GM23338 (cell line): ENCODE data around the gene MICAL2. TPM values are rescaled to one million over a fixed set of nuclear protein-coding genes. Genes with fewer than 3 reads are reported as not detected.

Experiments
- ATAC-seq: fragments of 200-7000 bp; cut with Tn5 transposase; 3 replicates; pipeline ENCODE4 v1.9.1; 2020
- DNase-seq: peaks from one replicate; pipeline ENCODE4 v3.0.0-alpha.2; 2015; ENCODE audit warnings: low spot score
- H2AFZ ChIP-seq: fragments of 200-600 bp; sonication (generic); 2 replicates; pipeline ENCODE4 v1.8.0; 2016; ENCODE audit warnings: antibody characterized with exemption, mild to moderate bottlenecking, moderate library complexity
- H3F3A ChIP-seq: fragments of 200-600 bp; sonication (generic); replicated peaks from 2 replicates; pipeline ENCODE4 v1.8.0; 2017; ENCODE audit warnings: antibody characterized with exemption, mixed run types, low read depth
- H3K27ac ChIP-seq: fragments of 200-600 bp; sonication (generic); 2 replicates; pipeline ENCODE4 v1.6.1; 2016; ENCODE audit warnings: low read depth
- H3K27me3 ChIP-seq: fragments of 200-600 bp; sonication (generic); 2 replicates; pipeline ENCODE4 v1.8.0; 2016; ENCODE audit warnings: mild to moderate bottlenecking, mixed run types, moderate library complexity; ENCODE audit not compliant: insufficient read depth
- H3K36me3 ChIP-seq: fragments of 200-600 bp; sonication (generic); 2 replicates; pipeline ENCODE4 v1.8.0; 2016; ENCODE audit warnings: mild to moderate bottlenecking; ENCODE audit not compliant: insufficient read depth
- H3K4me1 ChIP-seq: fragments of 200-600 bp; sonication (generic); 2 replicates; pipeline ENCODE4 v1.8.0; 2016; ENCODE audit warnings: mild to moderate bottlenecking, moderate library complexity; ENCODE audit not compliant: insufficient read depth
- H3K4me2 ChIP-seq: fragments of 200-600 bp; sonication (generic); 2 replicates; pipeline ENCODE4 v1.7.1; 2017; ENCODE audit warnings: mixed run types
- H3K4me3 ChIP-seq: fragments of 200-600 bp; sonication (generic); 2 replicates; pipeline ENCODE4 v1.6.1; 2016; ENCODE audit warnings: mixed run types
- H3K79me2 ChIP-seq: fragments of 200-600 bp; sonication (generic); replicated peaks from 2 replicates; pipeline ENCODE4 v1.8.0; 2017; ENCODE audit warnings: mild to moderate bottlenecking; ENCODE audit not compliant: insufficient read depth
- H3K9me2 ChIP-seq: fragments of 200-600 bp; sonication (generic); 2 replicates; pipeline ENCODE4 v1.8.0; 2017; ENCODE audit not compliant: insufficient read depth
- H4K20me1 ChIP-seq: fragments of 200-600 bp; sonication (generic); replicated peaks from 2 replicates; pipeline ENCODE4 v1.8.0; 2017; ENCODE audit warnings: mild to moderate bottlenecking; ENCODE audit not compliant: insufficient read depth
- H3K27ac Mint-ChIP-seq: 2 replicates; pipeline ENCODE4 v1.8.0; 2020; ENCODE audit warnings: inconsistent platforms, mild to moderate bottlenecking, moderate library complexity, mixed read lengths
- H3K27me3 Mint-ChIP-seq: 3 replicates; pipeline ENCODE4 v1.8.0; 2022; ENCODE audit warnings: low read depth, mild to moderate bottlenecking, moderate library complexity, mixed read lengths, inconsistent platforms; ENCODE audit not compliant: insufficient read depth, poor library complexity
- H3K36me3 Mint-ChIP-seq: 3 replicates; pipeline ENCODE4 v1.8.0; 2021; ENCODE audit warnings: low read depth, mild to moderate bottlenecking, inconsistent platforms, moderate library complexity, mixed read lengths
- H3K4me1 Mint-ChIP-seq: 3 replicates; pipeline ENCODE4 v1.8.0; 2020; ENCODE audit warnings: mild to moderate bottlenecking, inconsistent platforms, mixed read lengths
- H3K4me3 Mint-ChIP-seq: 3 replicates; pipeline ENCODE4 v1.8.0; 2021; ENCODE audit warnings: moderate library complexity, mild to moderate bottlenecking, inconsistent platforms, mixed read lengths
- H3K9me3 Mint-ChIP-seq: 3 replicates; pipeline ENCODE4 v1.8.0; 2020; ENCODE audit warnings: moderate library complexity, mild to moderate bottlenecking, inconsistent platforms, mixed read lengths
- EZH2 ChIP-seq: fragments of 200-600 bp; sonication (generic); IDR thresholded peaks from one replicate; pipeline ENCODE4 v1.8.0; 2017; ENCODE audit warnings: antibody characterized with exemption, mild to moderate bottlenecking, low read depth; ENCODE audit not compliant: unreplicated experiment
- NANOG ChIP-seq: IDR thresholded peaks from 2 replicates; pipeline ENCODE4 v1.6.1; 2016; ENCODE audit warnings: antibody characterized with exemption, borderline replicate concordance
- POLR2AphosphoS5 ChIP-seq: IDR thresholded peaks from 2 replicates; pipeline ENCODE4 v1.6.1; 2016; ENCODE audit warnings: antibody characterized with exemption, low read depth
- STAT1 ChIP-seq: IDR thresholded peaks from one replicate; pipeline ENCODE4 v1.6.1; 2016; ENCODE audit warnings: antibody characterized with exemption; ENCODE audit not compliant: unreplicated experiment
- ZNF462 ChIP-seq: fragments of 250-450 bp; sonication (Bioruptor Pico); IDR thresholded peaks from 2 replicates; pipeline ENCODE4 v1.5.0; 2020; ENCODE audit warnings: mild to moderate bottlenecking, moderate library complexity
- polyA plus RNA-seq: library from polyadenylated mRNA; unstranded; fragments of >200 nt; fragmentation: Nextera tagmentation; extraction: Ambion mirVana; gene quantifications from 2 replicates; pipeline ENCODE4 v1.2.1, GENCODE V29; 2016
- total RNA-seq: library from RNA; depleted of rRNA; stranded (reverse); fragments of >200 nt; shearing (Covaris generic); gene quantifications from 2 replicates; pipeline ENCODE4 v1.2.3, GENCODE V29; 2014
- TF ChIP-seq, protein P1 (sequence below), 2 experiments: fragments of 200-600 bp in 1 of 2; sonication (generic) in 1 of 2; conservative IDR thresholded peaks; 2 replicates each; pipeline versions ENCODE4 v1.5.1 to v1.6.1; 2016 to 2017; ENCODE audit warnings: antibody characterized with exemption in 2 of 2, low read depth in 2 of 2, mild to moderate bottlenecking in 2 of 2, moderate library complexity in 1 of 2

Gene MICAL2
- total and polyA plus RNA-seq, 2 experiments from 2014 or later, result 0.66 to 1.4 TPM

DNA sequence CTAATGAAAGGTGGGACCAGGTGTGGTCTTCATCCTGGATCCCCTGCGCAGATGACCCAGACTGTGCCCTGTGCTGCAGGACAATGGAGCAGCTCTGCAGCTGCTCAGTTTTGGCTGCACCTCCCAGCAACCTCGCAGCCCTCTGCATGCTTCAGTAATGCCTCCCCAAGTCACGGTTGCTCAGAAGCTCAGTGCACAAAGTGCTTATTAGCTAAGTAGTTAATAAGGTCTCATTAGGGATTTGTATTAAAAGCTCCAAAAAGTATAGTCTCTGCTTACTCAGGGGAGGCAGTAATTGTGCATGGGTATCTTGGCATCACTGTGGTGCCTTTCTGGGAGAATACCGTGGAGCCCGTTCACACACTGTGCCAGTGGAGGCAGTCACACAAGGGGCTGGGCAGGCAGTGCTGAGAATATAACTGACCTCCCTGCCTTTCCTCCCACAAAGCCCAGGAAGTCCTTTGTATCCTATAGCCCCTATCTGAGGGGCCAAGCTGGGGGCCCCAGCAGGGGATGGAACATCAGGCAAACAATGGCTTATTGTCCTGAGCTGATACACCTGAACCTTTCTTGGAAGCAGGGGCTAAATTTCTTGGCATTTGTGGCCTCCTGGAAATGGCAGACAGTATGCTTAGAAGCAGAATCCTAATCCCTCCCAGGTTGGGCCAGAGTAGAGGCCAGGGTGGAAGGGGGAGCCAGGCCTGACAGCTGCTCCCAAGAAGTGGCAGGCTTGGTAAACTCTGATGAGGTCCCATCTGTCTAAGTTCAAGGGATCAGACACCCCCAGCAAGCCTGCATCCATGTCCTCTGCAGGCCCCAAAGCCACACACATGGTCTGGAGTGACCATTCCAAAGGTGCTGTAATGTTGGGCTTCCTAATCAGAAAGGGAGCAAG, 141.5 kb downstream of the MICAL2 start:
- Histone ChIP-seq H2AFZ (peak overlapping the region; percentile 38; the same call in 1 of the 2 replicates), H3K4me1 (peaks cover 5% of the 10 kb centered on the region), H3F3A (no peaks in the 10 kb centered on the region), H3K27me3 (no peaks in the 10 kb centered on the region), H3K4me2 (no peak overlapping the region; the same call in 1 of the 2 replicates), H3K9me2 (no peaks in the 10 kb centered on the region; the same call in 1 of the 2 replicates), H4K20me1 (no peaks in the 10 kb centered on the region), H3K27ac (no peak overlapping the region), H3K36me3 (no peaks in the 10 kb centered on the region), H3K4me3 (no peak overlapping the region), H3K79me2 (no peaks in the 10 kb centered on the region)
- Mint-ChIP-seq H3K9me3 (no peaks in the 10 kb centered on the region), H3K27ac (no peak overlapping the region), H3K4me1 (peaks cover 26% of the 10 kb centered on the region), H3K4me3 (no peak overlapping the region), H3K27me3 (peaks cover 2% of the 10 kb centered on the region), H3K36me3 (no peaks in the 10 kb centered on the region)
- DNase-seq (peak; percentile 9), ATAC-seq (peak; percentile 54)
- TF ChIP-seq ZNF462 (CRISPR knock-in tag) (no peak), NANOG (no peak), STAT1 (no peak), EZH2 (no peak), POLR2AphosphoS5 (no peak)
- TF ChIP-seq, protein P1, sequence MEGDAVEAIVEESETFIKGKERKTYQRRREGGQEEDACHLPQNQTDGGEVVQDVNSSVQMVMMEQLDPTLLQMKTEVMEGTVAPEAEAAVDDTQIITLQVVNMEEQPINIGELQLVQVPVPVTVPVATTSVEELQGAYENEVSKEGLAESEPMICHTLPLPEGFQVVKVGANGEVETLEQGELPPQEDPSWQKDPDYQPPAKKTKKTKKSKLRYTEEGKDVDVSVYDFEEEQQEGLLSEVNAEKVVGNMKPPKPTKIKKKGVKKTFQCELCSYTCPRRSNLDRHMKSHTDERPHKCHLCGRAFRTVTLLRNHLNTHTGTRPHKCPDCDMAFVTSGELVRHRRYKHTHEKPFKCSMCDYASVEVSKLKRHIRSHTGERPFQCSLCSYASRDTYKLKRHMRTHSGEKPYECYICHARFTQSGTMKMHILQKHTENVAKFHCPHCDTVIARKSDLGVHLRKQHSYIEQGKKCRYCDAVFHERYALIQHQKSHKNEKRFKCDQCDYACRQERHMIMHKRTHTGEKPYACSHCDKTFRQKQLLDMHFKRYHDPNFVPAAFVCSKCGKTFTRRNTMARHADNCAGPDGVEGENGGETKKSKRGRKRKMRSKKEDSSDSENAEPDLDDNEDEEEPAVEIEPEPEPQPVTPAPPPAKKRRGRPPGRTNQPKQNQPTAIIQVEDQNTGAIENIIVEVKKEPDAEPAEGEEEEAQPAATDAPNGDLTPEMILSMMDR (conservative IDR thresholded peaks at IDR 0.05; ENCODE audit: low read depth in 2 of 2), result no peak
